ENCODE data around the gene SOX15.

Gene SOX15

GRCh38 chr17:7557775-7558543 lies 31.9 kb downstream of the SOX15 start (continued):
- TF ChIP-seq ZNF416 (tag by site-specific recombination; IDR thresholded peaks at IDR 0.05) (no peak), ZNF202 (tag by site-specific recombination; IDR thresholded peaks at IDR 0.05; ENCODE audit: borderline replicate concordance) (no peak), ZSCAN18 (tag by site-specific recombination; IDR thresholded peaks at IDR 0.05) (no peak), ZNF423 (tag by site-specific recombination; IDR thresholded peaks at IDR 0.05) (0 out of 2 replicates have a peak, but pooled peaks have one; percentile 6), KLF10 (tag by site-specific recombination; IDR thresholded peaks at IDR 0.05) (no peak), ZBTB17 (tag by site-specific recombination; IDR thresholded peaks at IDR 0.05) (no peak), ZNF549 (tag by site-specific recombination; IDR thresholded peaks at IDR 0.05) (no peak), ZNF449 (tag by site-specific recombination; IDR thresholded peaks at IDR 0.05) (no peak), ZSCAN4 (tag by site-specific recombination; IDR thresholded peaks at IDR 0.05) (no peak), IKZF3 (tag by site-specific recombination; IDR thresholded peaks at IDR 0.05) (0 out of 2 replicates have a peak, but pooled peaks have one; percentile 15), KLF8 (tag by site-specific recombination; IDR thresholded peaks at IDR 0.05) (no peak), ZBTB8A (tag by site-specific recombination; IDR thresholded peaks at IDR 0.05) (peak; percentile 16; the same call in 1 of the 2 replicates), SP2 (tag by site-specific recombination; IDR thresholded peaks at IDR 0.05) (peak; percentile 66), SALL2 (tag by site-specific recombination; IDR thresholded peaks at IDR 0.05; ENCODE audit: borderline replicate concordance) (no peak), FEZF1 (tag by site-specific recombination; IDR thresholded peaks at IDR 0.05) (no peak), REST (tag by site-specific recombination; IDR thresholded peaks at IDR 0.05) (no peak), SCRT1 (tag by site-specific recombination; IDR thresholded peaks at IDR 0.05; ENCODE audit: borderline replicate concordance) (no peak), ZNF157 (tag by site-specific recombination; IDR thresholded peaks at IDR 0.05) (no peak), ZNF138 (tag by site-specific recombination; IDR thresholded peaks at IDR 0.05; ENCODE audit: borderline replicate concordance) (no peak), PATZ1 (tag by site-specific recombination; IDR thresholded peaks at IDR 0.05) (peak; percentile 30; the same call in 1 of the 2 replicates), ZNF132 (tag by site-specific recombination; IDR thresholded peaks at IDR 0.05; ENCODE audit: borderline replicate concordance) (no peak)
- TF ChIP-seq, protein P1, sequence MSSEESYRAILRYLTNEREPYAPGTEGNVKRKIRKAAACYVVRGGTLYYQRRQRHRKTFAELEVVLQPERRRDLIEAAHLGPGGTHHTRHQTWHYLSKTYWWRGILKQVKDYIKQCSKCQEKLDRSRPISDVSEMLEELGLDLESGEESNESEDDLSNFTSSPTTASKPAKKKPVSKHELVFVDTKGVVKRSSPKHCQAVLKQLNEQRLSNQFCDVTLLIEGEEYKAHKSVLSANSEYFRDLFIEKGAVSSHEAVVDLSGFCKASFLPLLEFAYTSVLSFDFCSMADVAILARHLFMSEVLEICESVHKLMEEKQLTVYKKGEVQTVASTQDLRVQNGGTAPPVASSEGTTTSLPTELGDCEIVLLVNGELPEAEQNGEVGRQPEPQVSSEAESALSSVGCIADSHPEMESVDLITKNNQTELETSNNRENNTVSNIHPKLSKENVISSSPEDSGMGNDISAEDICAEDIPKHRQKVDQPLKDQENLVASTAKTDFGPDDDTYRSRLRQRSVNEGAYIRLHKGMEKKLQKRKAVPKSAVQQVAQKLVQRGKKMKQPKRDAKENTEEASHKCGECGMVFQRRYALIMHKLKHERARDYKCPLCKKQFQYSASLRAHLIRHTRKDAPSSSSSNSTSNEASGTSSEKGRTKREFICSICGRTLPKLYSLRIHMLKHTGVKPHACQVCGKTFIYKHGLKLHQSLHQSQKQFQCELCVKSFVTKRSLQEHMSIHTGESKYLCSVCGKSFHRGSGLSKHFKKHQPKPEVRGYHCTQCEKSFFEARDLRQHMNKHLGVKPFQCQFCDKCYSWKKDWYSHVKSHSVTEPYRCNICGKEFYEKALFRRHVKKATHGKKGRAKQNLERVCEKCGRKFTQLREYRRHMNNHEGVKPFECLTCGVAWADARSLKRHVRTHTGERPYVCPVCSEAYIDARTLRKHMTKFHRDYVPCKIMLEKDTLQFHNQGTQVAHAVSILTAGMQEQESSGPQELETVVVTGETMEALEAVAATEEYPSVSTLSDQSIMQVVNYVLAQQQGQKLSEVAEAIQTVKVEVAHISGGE (tag by site-specific recombination; conservative IDR thresholded peaks at IDR 0.05; ENCODE audit: low read depth) = no peak
- TF ChIP-seq, protein P2, sequence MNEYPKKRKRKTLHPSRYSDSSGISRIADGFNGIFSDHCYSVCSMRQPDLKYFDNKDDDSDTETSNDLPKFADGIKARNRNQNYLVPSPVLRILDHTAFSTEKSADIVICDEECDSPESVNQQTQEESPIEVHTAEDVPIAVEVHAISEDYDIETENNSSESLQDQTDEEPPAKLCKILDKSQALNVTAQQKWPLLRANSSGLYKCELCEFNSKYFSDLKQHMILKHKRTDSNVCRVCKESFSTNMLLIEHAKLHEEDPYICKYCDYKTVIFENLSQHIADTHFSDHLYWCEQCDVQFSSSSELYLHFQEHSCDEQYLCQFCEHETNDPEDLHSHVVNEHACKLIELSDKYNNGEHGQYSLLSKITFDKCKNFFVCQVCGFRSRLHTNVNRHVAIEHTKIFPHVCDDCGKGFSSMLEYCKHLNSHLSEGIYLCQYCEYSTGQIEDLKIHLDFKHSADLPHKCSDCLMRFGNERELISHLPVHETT (tag by site-specific recombination; IDR thresholded peaks at IDR 0.05) = no peak
